Spleen (tissue), 11 donors: ENCODE data around the gene MYO5B. TPM values are rescaled to one million over a fixed set of nuclear protein-coding genes. Genes with fewer than 3 reads are reported as not detected.

Experiments used
- DNase-seq: peaks from one replicate; pipeline ENCODE4 v3.0.0-alpha.2; 2020
- H3K27ac ChIP-seq, 8 donors: fragments of 200-600 bp; sonication (generic) in 7 of 8; 1 replicate in 4 of 8; 2 replicates in 4 of 8; pipeline versions ENCODE4 v1.5.0 to v1.8.0; 2016 to 2021; ENCODE audit warnings: inconsistent platforms in 4 of 8, mild to moderate bottlenecking in 4 of 8, moderate library complexity in 1 of 8
- H3K27me3 ChIP-seq, 7 donors: fragments of 200-600 bp; sonication (generic) in 6 of 7; replicated peaks in 1 of 7; 1 replicate in 4 of 7; 2 replicates in 3 of 7; pipeline versions ENCODE4 v1.5.0 to v1.8.0; 2016 to 2021; ENCODE audit warnings: inconsistent platforms in 3 of 7, mild to moderate bottlenecking in 1 of 7
- H3K36me3 ChIP-seq, 6 donors: fragments of 200-600 bp; sonication (generic) in 5 of 6; 1 replicate in 4 of 6; 2 replicates in 2 of 6; pipeline versions ENCODE4 v1.5.0 to v1.8.0; 2016 to 2021; ENCODE audit warnings: inconsistent platforms in 2 of 6
- H3K4me1 ChIP-seq, 6 donors: fragments of 200-600 bp; sonication (generic) in 5 of 6; 1 replicate in 3 of 6; 2 replicates in 3 of 6; pipeline versions ENCODE4 v1.5.0 to v1.8.0; 2016 to 2021; ENCODE audit warnings: inconsistent platforms in 3 of 6
- H3K4me3 ChIP-seq, 8 donors: fragments of 200-600 bp; sonication (generic) in 7 of 8; 1 replicate in 4 of 8; 2 replicates in 4 of 8; pipeline versions ENCODE4 v1.5.0 to v1.8.0; 2016 to 2021; ENCODE audit warnings: inconsistent platforms in 4 of 8, mild to moderate bottlenecking in 4 of 8, moderate library complexity in 2 of 8
- H3K9me3 ChIP-seq, 8 donors: fragments of 200-600 bp; sonication (generic) in 7 of 8; 1 replicate in 4 of 8; 2 replicates in 4 of 8; pipeline versions ENCODE4 v1.5.0 to v1.8.0; 2016 to 2021; ENCODE audit warnings: inconsistent platforms in 4 of 8
- CTCF ChIP-seq, 11 experiments: fragments of 200-600 bp in 7 of 11; fragments of 450-650 bp in 4 of 11; sonication (generic) in 4 of 11; IDR thresholded peaks in 8 of 11; conservative IDR thresholded peaks in 3 of 11; 1 replicate in 7 of 11; 2 replicates in 4 of 11; pipeline versions ENCODE4 v1.4.0 to v1.8.0; 2016 to 2021; ENCODE audit warnings: antibody characterized with exemption in 11 of 11, inconsistent platforms in 4 of 11, mild to moderate bottlenecking in 1 of 11
- POLR2A ChIP-seq, 3 donors: fragments of 450-650 bp; IDR thresholded peaks; one replicate each; pipeline ENCODE4 v1.5.1; 2017; ENCODE audit warnings: antibody characterized with exemption in 3 of 3, mild to moderate bottlenecking in 1 of 3
- POLR2AphosphoS5 ChIP-seq, 3 donors: sonication (generic); formaldehyde crosslinking; IDR thresholded peaks; one replicate each; pipeline ENCODE4 v1.5.1; 2017; ENCODE audit warnings: antibody characterized with exemption in 3 of 3
- WGBS, 5 donors: extraction: QIAGEN DNeasy Blood & Tissue Kit in 3 of 5; methylation state at CpG; one replicate each; pipeline versions ENCODE4 v1.1.5 to v1.1.7; 2013 to 2018; 5-methylcytosine and 5-hydroxymethylcytosine counted together
- intact Hi-C: fragments of 100-400 bp; cut with DNase I; formaldehyde crosslinking; loops from one replicate; pipeline ENCODE4 v1.15.0; 2023; ENCODE audit warnings: low total_unique reads
- polyA plus RNA-seq, 3 donors: library from polyadenylated mRNA; stranded (reverse); fragments of 200-250 nt; gene quantifications; one replicate each; pipeline ENCODE4 v1.2.1, GENCODE V29; 2013
- total RNA-seq, 7 donors: library from RNA; depleted of rRNA in 3 of 7; stranded (reverse); fragments of >200 nt in 3 of 7; fragmentation: NEBNext Ultra II Directional in 4 of 7; extraction: Animal tissue kit (Norgen Biotek cat#: 25700) in 4 of 7; gene quantifications; one replicate each; pipeline versions ENCODE4 v1.1.0 to v1.2.1, GENCODE V29; 2016 to 2021
- donor health status: healthy with polysubstance abuse.
- donor health status: DM: no; HTN: no; CAD: no; lungs with moderate emphysema.
- donor health status: DM: no; HTN: no; CAD: no.
- donor health status: Bipolar disorder and iron deficiency.
- donor health status: healthy.
- donor health status: DM: no; HTN: no; CAD: no.
- donor health status: DM: yes; HTN: yes; CAD: no.

The MYO5B gene
- total and polyA plus RNA-seq, 10 donors, result 0.74 to 6.0 (median 2.4) TPM

- Histone ChIP-seq H3K4me3 (no peak overlapping the region), H3K27ac (no peak overlapping the region), H3K4me1 (no peaks in the 10 kb centered on the region), H3K36me3 (no peaks in the 10 kb centered on the region), H3K27me3 (peaks cover 0 to 4% (median 0%) of the 10 kb centered on the region in 7 donors), H3K9me3 (no peaks in the 10 kb centered on the region)
- intact Hi-C loops, result no loop called here
- no peak for DNase-seq
- no peak for TF ChIP-seq POLR2A (IDR thresholded peaks at IDR 0.05)
- TF ChIP-seq POLR2AphosphoS5 (IDR thresholded peaks at IDR 0.05), result no peak
- TF ChIP-seq CTCF (IDR thresholded peaks at IDR 0.05 in 8 of 11, conservative IDR thresholded peaks at IDR 0.05 in 3 of 11), result no peak
- WGBS, 5 donors, result 45 to 76% (median 57%) methylated on average over 3 of the region's 3 CpGs
Observed at GRCh38 chr18:49879271-49879580, 315.7 kb downstream of the MYO5B start.

GRCh38 chr18:49878567-49879270 is 316.2 kb downstream of the MYO5B start:
- TF ChIP-seq POLR2AphosphoS5 (IDR thresholded peaks at IDR 0.05), result no peak
- TF ChIP-seq POLR2A (IDR thresholded peaks at IDR 0.05), result no peak
- TF ChIP-seq CTCF (IDR thresholded peaks at IDR 0.05 in 8 of 11, conservative IDR thresholded peaks at IDR 0.05 in 3 of 11), result no peak
- H3K27me3 ChIP-seq, result peaks cover 0 to 4% (median 0%) of the 10 kb centered on the region in 7 donors
- no peaks in the 10 kb centered on the region for H3K9me3 ChIP-seq
- no peak overlapping the region for H3K4me3 ChIP-seq
- no peak for DNase-seq
- intact Hi-C loops, result no loop called here
- WGBS, 5 donors, result 70 to 81% (median 76%) methylated on average over 10 of the region's 10 CpGs
- H3K4me1 ChIP-seq, result no peaks in the 10 kb centered on the region
- no peak overlapping the region for H3K27ac ChIP-seq
- no peaks in the 10 kb centered on the region for H3K36me3 ChIP-seq

- Histone ChIP-seq H3K27ac (no peak overlapping the region), H3K9me3 (no peaks in the 10 kb centered on the region), H3K4me1 (no peaks in the 10 kb centered on the region), H3K4me3 (no peak overlapping the region), H3K27me3 (peaks cover 0 to 4% (median 0%) of the 10 kb centered on the region in 7 donors), H3K36me3 (no peaks in the 10 kb centered on the region)
- DNase-seq, result no peak
- intact Hi-C loops, result no loop called here
- 88 to 97% (median 95%) methylated on average over 2 of the region's 2 CpGs for WGBS, 5 donors
- no peak for TF ChIP-seq POLR2A (IDR thresholded peaks at IDR 0.05)
- TF ChIP-seq CTCF (IDR thresholded peaks at IDR 0.05 in 8 of 11, conservative IDR thresholded peaks at IDR 0.05 in 3 of 11), result no peak
- TF ChIP-seq POLR2AphosphoS5 (IDR thresholded peaks at IDR 0.05), result no peak
Observed at GRCh38 chr18:49878015-49878414, 316.9 kb downstream of the MYO5B start.

- WGBS, 5 donors, result 82 to 94% (median 91%) methylated on average over 4 of the region's 4 CpGs
- no peak for DNase-seq
- no peaks in the 10 kb centered on the region for H3K36me3 ChIP-seq
- no peak overlapping the region for H3K4me3 ChIP-seq
- H3K9me3 ChIP-seq, result no peaks in the 10 kb centered on the region
- no peak overlapping the region for H3K27ac ChIP-seq
- intact Hi-C loops, result no loop called here
- H3K4me1 ChIP-seq, result no peaks in the 10 kb centered on the region
- no peaks in the 10 kb centered on the region for H3K27me3 ChIP-seq
- TF ChIP-seq POLR2A (IDR thresholded peaks at IDR 0.05), result no peak
- no peak for TF ChIP-seq CTCF (IDR thresholded peaks at IDR 0.05 in 8 of 11, conservative IDR thresholded peaks at IDR 0.05 in 3 of 11)
- TF ChIP-seq POLR2AphosphoS5 (IDR thresholded peaks at IDR 0.05), result no peak
Observed at GRCh38 chr18:49876536-49876935, 318.4 kb downstream of the MYO5B start.
